GM10248 (cell line): ENCODE measurements around the gene EXOC2.
A peak's percentile ranks its signal among the peaks of the same experiment; 100 is the strongest.

Experiments used
- CTCF ChIA-PET: fragments of 300-600 bp; sonication (Branson Sonifier 250); formaldehyde crosslinking; extraction: SDS; loops from one replicate; lab custom pipeline; 2021; ENCODE audit warnings: antibody characterized with exemption; lab: Yijun Ruan, JAX
- POLR2A ChIA-PET: fragments of 350-650 bp; sonication (Branson Sonifier 250); formaldehyde crosslinking; extraction: SDS; loops from one replicate; lab custom pipeline; 2020; ENCODE audit warnings: antibody characterized with exemption; lab: Yijun Ruan, JAX
- DNase-seq: peaks from one replicate; pipeline ENCODE4 v3.0.0; 2012; ENCODE audit errors: extremely low spot score
- TF ChIP-seq, protein P1 (sequence below): IDR thresholded peaks from 2 replicates; pipeline ENCODE4 v1.5.1; 2012; ENCODE audit warnings: mild to moderate bottlenecking, low read depth; ENCODE audit errors: extremely low read depth, missing control alignments, control extremely low read depth

EXOC2 gene

GRCh38 chr6:503610-504362, 189.2 kb downstream of the EXOC2 start:
- TF ChIP-seq, protein P1, sequence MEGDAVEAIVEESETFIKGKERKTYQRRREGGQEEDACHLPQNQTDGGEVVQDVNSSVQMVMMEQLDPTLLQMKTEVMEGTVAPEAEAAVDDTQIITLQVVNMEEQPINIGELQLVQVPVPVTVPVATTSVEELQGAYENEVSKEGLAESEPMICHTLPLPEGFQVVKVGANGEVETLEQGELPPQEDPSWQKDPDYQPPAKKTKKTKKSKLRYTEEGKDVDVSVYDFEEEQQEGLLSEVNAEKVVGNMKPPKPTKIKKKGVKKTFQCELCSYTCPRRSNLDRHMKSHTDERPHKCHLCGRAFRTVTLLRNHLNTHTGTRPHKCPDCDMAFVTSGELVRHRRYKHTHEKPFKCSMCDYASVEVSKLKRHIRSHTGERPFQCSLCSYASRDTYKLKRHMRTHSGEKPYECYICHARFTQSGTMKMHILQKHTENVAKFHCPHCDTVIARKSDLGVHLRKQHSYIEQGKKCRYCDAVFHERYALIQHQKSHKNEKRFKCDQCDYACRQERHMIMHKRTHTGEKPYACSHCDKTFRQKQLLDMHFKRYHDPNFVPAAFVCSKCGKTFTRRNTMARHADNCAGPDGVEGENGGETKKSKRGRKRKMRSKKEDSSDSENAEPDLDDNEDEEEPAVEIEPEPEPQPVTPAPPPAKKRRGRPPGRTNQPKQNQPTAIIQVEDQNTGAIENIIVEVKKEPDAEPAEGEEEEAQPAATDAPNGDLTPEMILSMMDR: no peak
- no peak for DNase-seq
- ChIA-PET CTCF (interaction anchor here (1.1 to 2.8 kb wide), 2 partner anchors 14 to 355 kb away, joined by 3 to 7 read pairs; no protein-coding TSS in a partner anchor), POLR2A (no interaction called here)

- TF ChIP-seq, protein P1: no peak
- ChIA-PET POLR2A (no interaction called here), CTCF (interaction anchor here (1.0 to 2.8 kb wide), 3 partner anchors 8 to 354 kb away, joined by 3 to 7 read pairs (median 3); no protein-coding TSS in a partner anchor)
- no peak for DNase-seq
Observed at GRCh38 chr6:502761-503160, 190.2 kb downstream of the EXOC2 start.

GRCh38 chr6:501891-502601, 190.9 kb downstream of the EXOC2 start:
- peak; percentile 62 for DNase-seq
- ChIA-PET CTCF (interaction anchor here (0.6 to 2.8 kb wide), 4 partner anchors 9 to 353 kb away, joined by 3 to 7 read pairs (median 3); no protein-coding TSS in a partner anchor), POLR2A (interaction anchor here (0.6 kb wide), 1 partner anchor 110 kb away, joined by 3 read pairs; the partner anchor contains the start of gene IRF4)
- TF ChIP-seq, protein P1: no peak

DNA sequence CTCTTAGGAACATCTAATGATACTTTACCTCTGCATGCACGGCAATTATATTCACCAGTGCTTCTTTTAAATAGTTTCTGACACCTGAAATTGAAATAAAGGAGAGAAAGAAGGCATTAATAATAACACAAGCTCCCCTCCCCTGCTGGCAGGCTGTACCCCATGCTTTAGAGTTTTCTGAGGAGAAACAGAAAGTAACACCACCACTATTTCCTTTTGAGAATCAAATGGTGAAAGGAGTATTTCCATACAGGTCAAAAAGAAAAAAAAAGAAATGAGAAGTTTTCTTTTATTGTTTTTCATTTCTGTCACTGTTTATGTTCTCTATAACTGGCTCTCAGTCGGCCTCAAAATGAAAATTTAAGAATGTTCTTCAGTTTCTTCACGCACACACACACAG, 193.3 kb downstream of the EXOC2 start:
- POLR2A ChIA-PET: no interaction called here
- CTCF ChIA-PET: interaction anchor here (0.9 to 1.3 kb wide), 2 partner anchors 15 to 310 kb away, joined by 3 to 4 read pairs; no protein-coding TSS in a partner anchor
- TF ChIP-seq, protein P1: no peak
- DNase-seq: peak; percentile 42

DNA sequence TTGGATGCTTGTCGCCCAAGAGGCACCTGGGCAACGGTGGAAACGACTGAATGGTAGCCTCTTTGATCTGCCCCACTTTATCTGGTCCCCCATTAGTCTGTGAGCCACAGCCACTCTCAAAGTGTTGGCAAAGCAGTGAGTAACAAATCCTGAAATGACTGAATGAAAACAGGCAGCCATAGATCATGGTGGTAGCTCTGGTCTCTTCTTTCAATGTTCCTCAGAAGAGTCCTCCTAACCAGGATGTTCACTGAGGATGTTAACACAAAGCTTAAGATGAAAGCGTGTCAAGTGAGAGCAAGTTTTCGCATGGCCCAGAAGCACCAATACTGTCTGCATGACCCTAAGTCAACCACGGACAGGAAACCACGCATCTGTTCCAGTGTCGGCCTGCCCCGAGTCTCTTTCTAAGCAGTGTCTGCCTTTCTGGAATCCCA, 194.1 kb downstream of the EXOC2 start:
- CTCF ChIA-PET: no interaction called here
- POLR2A ChIA-PET: no interaction called here
- DNase-seq: peak; percentile 31
- TF ChIP-seq, protein P1: no peak

DNA sequence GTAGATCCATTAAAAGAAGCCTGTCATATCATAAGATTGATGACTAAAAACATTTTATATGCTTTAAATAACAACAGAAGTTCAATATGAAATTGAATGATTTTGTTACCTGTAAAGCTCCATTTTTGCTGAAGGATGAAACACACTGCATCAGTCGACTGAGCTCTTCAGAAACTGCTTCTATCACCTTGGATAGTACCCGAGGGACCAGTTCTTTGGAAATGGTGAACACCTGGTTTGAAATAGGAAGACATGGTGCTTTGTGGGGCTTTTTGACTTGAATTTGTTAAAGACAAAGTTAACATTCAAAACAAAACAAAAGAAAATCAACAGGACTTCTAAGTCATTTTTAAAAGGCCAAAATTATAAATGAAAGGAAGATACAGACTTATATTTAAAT, 195.7 kb downstream of the EXOC2 start:
- TF ChIP-seq, protein P1: no peak
- ChIA-PET CTCF (no interaction called here), POLR2A (no interaction called here)

More for the DNA sequence above, 195.7 kb downstream of the EXOC2 start:
- DNase-seq: no peak
